ENCODE measurements around the gene CLCA4.

The CLCA4 gene

DNA sequence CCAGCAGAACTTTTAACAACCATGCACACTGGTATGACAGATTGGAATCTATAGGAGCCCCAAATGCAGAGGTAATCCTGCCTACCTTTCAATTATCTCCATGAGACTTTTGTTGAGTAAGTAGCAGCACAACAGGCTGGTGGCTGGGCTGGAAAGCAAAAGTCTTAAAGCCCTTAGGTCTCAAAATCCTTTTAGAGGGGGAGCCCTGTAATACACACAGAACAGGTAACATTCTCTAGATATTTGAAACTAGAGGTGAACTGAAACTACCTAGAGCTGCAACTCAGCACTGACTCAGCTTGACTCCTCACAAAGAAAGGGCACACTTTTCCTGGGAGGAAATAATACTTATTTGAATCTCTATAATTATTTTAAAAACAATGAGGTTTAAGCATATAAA, 71.5 kb downstream of the CLCA4 start:
- DNase-seq (ENCODE audit: extremely low spot score): no peak
- ChIA-PET CTCF (no interaction called here), POLR2A (no interaction called here)
- TF ChIP-seq, protein P1, sequence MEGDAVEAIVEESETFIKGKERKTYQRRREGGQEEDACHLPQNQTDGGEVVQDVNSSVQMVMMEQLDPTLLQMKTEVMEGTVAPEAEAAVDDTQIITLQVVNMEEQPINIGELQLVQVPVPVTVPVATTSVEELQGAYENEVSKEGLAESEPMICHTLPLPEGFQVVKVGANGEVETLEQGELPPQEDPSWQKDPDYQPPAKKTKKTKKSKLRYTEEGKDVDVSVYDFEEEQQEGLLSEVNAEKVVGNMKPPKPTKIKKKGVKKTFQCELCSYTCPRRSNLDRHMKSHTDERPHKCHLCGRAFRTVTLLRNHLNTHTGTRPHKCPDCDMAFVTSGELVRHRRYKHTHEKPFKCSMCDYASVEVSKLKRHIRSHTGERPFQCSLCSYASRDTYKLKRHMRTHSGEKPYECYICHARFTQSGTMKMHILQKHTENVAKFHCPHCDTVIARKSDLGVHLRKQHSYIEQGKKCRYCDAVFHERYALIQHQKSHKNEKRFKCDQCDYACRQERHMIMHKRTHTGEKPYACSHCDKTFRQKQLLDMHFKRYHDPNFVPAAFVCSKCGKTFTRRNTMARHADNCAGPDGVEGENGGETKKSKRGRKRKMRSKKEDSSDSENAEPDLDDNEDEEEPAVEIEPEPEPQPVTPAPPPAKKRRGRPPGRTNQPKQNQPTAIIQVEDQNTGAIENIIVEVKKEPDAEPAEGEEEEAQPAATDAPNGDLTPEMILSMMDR (IDR thresholded peaks at IDR 0.05; ENCODE audit: control extremely low read depth, extremely low read depth, low read depth, missing control alignments): no peak

DNA sequence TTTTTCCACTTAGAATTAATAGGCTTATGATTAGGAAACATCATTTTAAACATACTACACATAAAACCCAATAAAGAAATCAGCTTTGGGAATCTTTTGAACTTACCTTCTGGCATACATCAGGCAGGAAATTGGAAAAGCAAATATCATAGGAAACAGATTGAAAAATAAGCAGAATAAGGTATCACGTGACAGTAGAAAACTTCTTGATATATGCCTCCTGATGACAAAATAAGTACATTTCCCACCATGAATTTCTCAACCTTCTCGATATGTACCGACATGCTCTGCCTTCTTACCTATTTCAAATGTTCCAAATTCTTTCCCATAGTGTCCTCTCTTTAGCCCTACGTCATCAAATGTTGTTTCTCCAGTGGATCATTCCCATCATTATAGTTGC, 72.4 kb downstream of the CLCA4 start:
- ChIA-PET CTCF (interaction anchor here (1.1 to 1.2 kb wide), 2 partner anchors 10 to 199 kb away, joined by 3 read pairs; no protein-coding TSS in a partner anchor), POLR2A (interaction anchor here (0.6 kb wide), 1 partner anchor 1350 kb away, joined by 6 read pairs; no protein-coding TSS in a partner anchor)
- DNase-seq (ENCODE audit: extremely low spot score): no peak
- TF ChIP-seq, protein P1 (IDR thresholded peaks at IDR 0.05; ENCODE audit: control extremely low read depth, extremely low read depth, low read depth, missing control alignments): no peak

DNA sequence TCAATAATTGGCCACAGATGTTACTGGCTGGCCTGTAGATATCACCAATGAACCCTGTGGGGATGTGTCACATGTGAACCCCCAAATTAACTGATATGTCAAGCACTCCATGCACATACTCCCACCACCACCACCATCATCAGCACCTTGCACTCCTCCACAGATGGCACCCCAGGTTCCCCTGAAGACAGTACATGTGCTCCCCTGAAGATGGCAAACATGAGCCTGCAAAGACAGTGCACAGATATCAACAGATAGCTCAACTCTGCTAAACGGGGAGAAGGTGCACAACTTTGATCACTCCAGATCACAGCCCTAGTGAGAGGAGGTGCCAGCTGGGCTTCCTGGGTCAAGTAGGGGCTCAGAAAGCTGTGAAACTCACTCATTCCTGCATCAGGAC, 74.4 kb downstream of the CLCA4 start:
- ChIA-PET POLR2A (no interaction called here), CTCF (interaction anchor here (1.0 kb wide), 1 partner anchor 65 kb away, joined by 3 read pairs; no protein-coding TSS in a partner anchor)
- no peak for DNase-seq (ENCODE audit: extremely low spot score)
- TF ChIP-seq, protein P1 (IDR thresholded peaks at IDR 0.05; ENCODE audit: control extremely low read depth, extremely low read depth, low read depth, missing control alignments): no peak
